Testis (tissue), 3 donors: ENCODE results near the gene BMERB1. TPM values are rescaled to one million over a fixed set of nuclear protein-coding genes. Genes with fewer than 3 reads are reported as not detected.
"Not testable (repeated sequence)": the region's sequence is repeated elsewhere in the genome, so short reads cannot be mapped to it uniquely, and the experiment has no call there.

Experiments used
- DNase-seq: peaks from one replicate; pipeline ENCODE4 v3.0.0-alpha.2; 2019
- H3K27ac ChIP-seq, 2 donors: fragments of 200-600 bp; sonication (generic); one replicate each; pipeline ENCODE4 v1.5.1; 2019
- H3K27me3 ChIP-seq: fragments of 200-600 bp; sonication (generic); one replicate; pipeline ENCODE4 v1.5.1; 2019
- H3K36me3 ChIP-seq: fragments of 200-600 bp; sonication (generic); one replicate; pipeline ENCODE4 v1.5.1; 2017; ENCODE audit warnings: low read depth; ENCODE audit errors: missing control alignments
- H3K4me1 ChIP-seq: fragments of 200-600 bp; sonication (generic); one replicate; pipeline ENCODE4 v1.5.1; 2019
- H3K4me3 ChIP-seq, 2 donors: fragments of 200-600 bp; sonication (generic); one replicate each; pipeline ENCODE4 v1.5.1; 2017 to 2019
- H3K9me3 ChIP-seq: fragments of 200-600 bp; sonication (generic); one replicate; pipeline ENCODE4 v1.5.1; 2017
- CTCF ChIP-seq, 3 experiments: fragments of 450-650 bp in 2 of 3; fragments of 200-600 bp in 1 of 3; sonication (generic) in 1 of 3; IDR thresholded peaks; one replicate each; pipeline ENCODE4 v1.5.1; 2016 to 2019; ENCODE audit warnings: antibody characterized with exemption in 3 of 3, mild to moderate bottlenecking in 2 of 3, moderate library complexity in 1 of 3
- POLR2A ChIP-seq: fragments of 450-650 bp; IDR thresholded peaks from one replicate; pipeline ENCODE4 v1.6.1; 2017; ENCODE audit warnings: antibody characterized with exemption, mild to moderate bottlenecking, moderate library complexity
- WGBS, 2 donors: methylation state at CpG; one replicate each; pipeline ENCODE4 v1.1.5; 2018; 5-methylcytosine and 5-hydroxymethylcytosine counted together
- intact Hi-C: fragments of 100-400 bp; cut with DNase I; formaldehyde crosslinking; loops from one replicate; pipeline ENCODE4 v1.15.1; 2023; ENCODE audit warnings: low total_unique reads
- polyA plus RNA-seq: library from polyadenylated mRNA; stranded (reverse); fragments of 350-450 nt; fragmentation: Illumina TruSeq; extraction: RNeasy Lipid Tissue Mini Kit (QIAGEN cat#74804); gene quantifications from one replicate; pipeline ENCODE4 v1.2.3, GENCODE V29; 2014; ENCODE audit warnings: low read depth, low replicate concordance; ENCODE audit not compliant: insufficient read depth
- total RNA-seq, 2 donors: library from RNA; depleted of rRNA; stranded (reverse); fragments of >200 nt; gene quantifications; one replicate each; pipeline ENCODE4 v1.2.3, GENCODE V29; 2016

BMERB1 gene
- total and polyA plus RNA-seq, 3 donors from 2014 or later, result 54.1 to 102 (median 63.1) TPM

DNA sequence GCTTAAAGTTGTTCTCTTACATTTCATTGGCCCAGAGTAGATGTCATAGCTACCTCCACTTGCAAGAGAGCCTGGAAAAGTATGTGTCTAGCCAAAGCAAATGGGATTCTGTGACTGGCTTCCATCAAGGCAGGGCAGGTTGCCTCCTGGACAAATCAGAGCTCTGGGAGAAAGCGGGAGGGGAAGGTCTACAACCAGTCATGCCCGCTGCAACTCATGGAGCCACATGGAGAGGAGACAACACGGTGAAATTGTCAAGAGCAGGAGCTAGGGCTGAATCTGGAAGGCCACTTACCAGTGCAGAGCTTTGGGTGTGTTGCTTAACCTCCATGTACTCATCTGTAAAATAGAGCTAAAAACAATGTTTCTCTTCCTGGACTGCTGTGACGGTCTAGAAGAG, 124.8 kb downstream of the BMERB1 start:
- intact Hi-C loops, result no loop called here
- H3K36me3 ChIP-seq, result no peaks in the 10 kb centered on the region
- H3K9me3 ChIP-seq, result no peaks in the 10 kb centered on the region
- no peaks in the 10 kb centered on the region for H3K4me1 ChIP-seq
- H3K27me3 ChIP-seq, result no peaks in the 10 kb centered on the region
- no peak overlapping the region for H3K27ac ChIP-seq
- no peak for TF ChIP-seq POLR2A
- no peak for TF ChIP-seq CTCF (IDR thresholded peaks at IDR 0.05)
- WGBS, 2 donors, result 92 to 93% methylated on average over 4 of the region's 4 CpGs
- DNase-seq, result no peak
- no peak overlapping the region for H3K4me3 ChIP-seq

GRCh38 chr16:15564604-15565339, 130.4 kb downstream of the BMERB1 start:
- Histone ChIP-seq H3K36me3 (no peaks in the 10 kb centered on the region), H3K9me3 (no peaks in the 10 kb centered on the region), H3K4me1 (no peaks in the 10 kb centered on the region), H3K27me3 (no peaks in the 10 kb centered on the region), H3K27ac (no peak overlapping the region), H3K4me3 (no peak overlapping the region)
- 90 to 94% methylated on average over 7 of the region's 7 CpGs for WGBS, 2 donors
- TF ChIP-seq POLR2A (no peak), CTCF (IDR thresholded peaks at IDR 0.05) (no peak)
- DNase-seq, result no peak
- intact Hi-C loops, result no loop called here

GRCh38 chr16:15566095-15566494, 131.7 kb downstream of the BMERB1 start:
- 97 to 98% methylated on average over 2 of the region's 2 CpGs for WGBS, 2 donors
- H3K27ac ChIP-seq, result no peak overlapping the region
- intact Hi-C loops, result no loop called here
- H3K9me3 ChIP-seq, result no peaks in the 10 kb centered on the region
- no peaks in the 10 kb centered on the region for H3K4me1 ChIP-seq
- no peak for DNase-seq
- TF ChIP-seq CTCF (IDR thresholded peaks at IDR 0.05) (no peak), POLR2A (no peak)
- H3K27me3 ChIP-seq, result no peaks in the 10 kb centered on the region
- H3K36me3 ChIP-seq, result no peaks in the 10 kb centered on the region
- H3K4me3 ChIP-seq, result no peak overlapping the region

DNA sequence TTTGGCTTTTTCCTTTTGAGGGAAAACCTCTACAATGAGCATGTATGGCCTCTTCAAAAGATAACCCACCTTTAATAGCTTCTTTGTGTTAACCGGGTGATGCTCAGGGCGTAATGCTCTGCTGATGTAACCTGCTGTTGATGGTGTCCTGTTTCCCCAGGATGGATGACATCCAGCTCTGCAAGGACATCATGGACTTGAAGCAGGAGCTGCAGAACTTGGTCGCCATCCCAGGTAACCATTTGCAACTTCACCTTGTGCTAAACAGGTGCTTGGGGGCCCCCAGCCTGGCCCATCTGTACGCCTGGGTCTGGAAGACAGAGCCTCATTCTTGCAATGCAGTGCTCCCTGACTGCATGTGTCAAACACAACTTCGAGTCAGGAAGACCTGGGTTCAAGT, 133.4 kb downstream of the BMERB1 start:
- H3K36me3 ChIP-seq, result no peaks in the 10 kb centered on the region
- H3K4me3 ChIP-seq, result no peak overlapping the region
- H3K27ac ChIP-seq, result no peak overlapping the region
- no peak for DNase-seq
- no peaks in the 10 kb centered on the region for H3K27me3 ChIP-seq
- intact Hi-C loops, result no loop called here
- H3K9me3 ChIP-seq, result no peaks in the 10 kb centered on the region
- WGBS, 2 donors, result 91 to 94% methylated on average over 5 of the region's 5 CpGs
- TF ChIP-seq CTCF (IDR thresholded peaks at IDR 0.05), result no peak
- no peak for TF ChIP-seq POLR2A
- no peaks in the 10 kb centered on the region for H3K4me1 ChIP-seq

- WGBS, 2 donors, result 91 to 92% methylated on average over 4 of the region's 4 CpGs
- H3K4me1 ChIP-seq, H3K27me3 ChIP-seq, intact Hi-C loops, DNase-seq, H3K4me3 ChIP-seq, H3K27ac ChIP-seq, H3K9me3 ChIP-seq, H3K36me3 ChIP-seq: not testable (repeated sequence)
These were observed 136.3 kb downstream of the BMERB1 start for GRCh38 chr16:15570666-15571065.
